ENCODE results near the gene LMX1B.

LMX1B gene

DNA sequence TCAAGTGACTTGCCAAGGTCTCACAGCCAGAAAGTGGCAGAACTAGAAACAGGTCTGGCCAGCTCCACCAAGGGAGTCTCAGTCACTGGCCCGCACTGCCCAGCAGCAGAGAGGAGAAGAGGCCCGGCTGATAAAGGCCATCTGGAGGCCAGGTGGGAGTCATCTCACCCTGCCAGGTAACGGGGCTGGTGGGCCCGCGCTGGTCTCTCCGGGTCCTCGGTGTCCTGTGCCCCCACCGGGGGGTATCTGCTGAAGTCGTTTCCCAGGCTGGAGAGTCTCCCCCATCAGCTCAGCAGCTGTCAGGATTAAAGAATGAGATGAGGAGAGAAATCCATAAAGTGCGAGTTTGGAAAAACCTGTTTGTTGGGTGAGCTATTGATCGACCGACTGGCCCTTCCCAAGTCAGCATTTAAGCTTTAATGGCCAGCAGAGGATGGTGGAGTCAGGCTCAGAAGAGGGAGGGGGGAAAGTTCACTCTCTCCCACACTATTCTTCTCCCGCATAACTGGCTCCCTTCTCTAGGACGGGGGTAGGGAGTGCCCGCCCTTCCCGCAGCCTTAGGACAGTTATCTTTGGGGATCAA, 30.3 kb downstream of the LMX1B start:
- Histone ChIP-seq H4K20me1 (ENCODE audit: control insufficient read depth, insufficient read depth, low read depth, low read length) (no peaks in the 10 kb centered on the region), H3F3A (ENCODE audit: control insufficient read depth, insufficient read depth) (no peaks in the 10 kb centered on the region), H3K27me3 (ENCODE audit: control insufficient read depth, low read length) (peaks cover 46% of the 10 kb centered on the region), H3K9me3 (ENCODE audit: control insufficient read depth, insufficient read depth, low read length) (no peaks in the 10 kb centered on the region), H3K27ac (ENCODE audit: low read depth, low read length) (no peak overlapping the region), H3K36me3 (ENCODE audit: control insufficient read depth, low read length) (no peaks in the 10 kb centered on the region), H3K9me2 (replicated peaks; ENCODE audit: control insufficient read depth, low read length) (no peaks in the 10 kb centered on the region), H3K79me2 (ENCODE audit: control insufficient read depth, low read length) (no peaks in the 10 kb centered on the region), H3K4me2 (ENCODE audit: low read length) (no peak overlapping the region), H3K4me3 (ENCODE audit: low read length) (no peak overlapping the region), H3K4me1 (ENCODE audit: control insufficient read depth, low read length) (no peaks in the 10 kb centered on the region)
- TF ChIP-seq EZH2phosphoT487 (IDR thresholded peaks at IDR 0.05; ENCODE audit: borderline replicate concordance, low read length), result no peak
- TF ChIP-seq, protein P1, sequence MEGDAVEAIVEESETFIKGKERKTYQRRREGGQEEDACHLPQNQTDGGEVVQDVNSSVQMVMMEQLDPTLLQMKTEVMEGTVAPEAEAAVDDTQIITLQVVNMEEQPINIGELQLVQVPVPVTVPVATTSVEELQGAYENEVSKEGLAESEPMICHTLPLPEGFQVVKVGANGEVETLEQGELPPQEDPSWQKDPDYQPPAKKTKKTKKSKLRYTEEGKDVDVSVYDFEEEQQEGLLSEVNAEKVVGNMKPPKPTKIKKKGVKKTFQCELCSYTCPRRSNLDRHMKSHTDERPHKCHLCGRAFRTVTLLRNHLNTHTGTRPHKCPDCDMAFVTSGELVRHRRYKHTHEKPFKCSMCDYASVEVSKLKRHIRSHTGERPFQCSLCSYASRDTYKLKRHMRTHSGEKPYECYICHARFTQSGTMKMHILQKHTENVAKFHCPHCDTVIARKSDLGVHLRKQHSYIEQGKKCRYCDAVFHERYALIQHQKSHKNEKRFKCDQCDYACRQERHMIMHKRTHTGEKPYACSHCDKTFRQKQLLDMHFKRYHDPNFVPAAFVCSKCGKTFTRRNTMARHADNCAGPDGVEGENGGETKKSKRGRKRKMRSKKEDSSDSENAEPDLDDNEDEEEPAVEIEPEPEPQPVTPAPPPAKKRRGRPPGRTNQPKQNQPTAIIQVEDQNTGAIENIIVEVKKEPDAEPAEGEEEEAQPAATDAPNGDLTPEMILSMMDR (IDR thresholded peaks at IDR 0.05; ENCODE audit: low read depth, low read length, poor library complexity, severe bottlenecking), result no peak

DNA sequence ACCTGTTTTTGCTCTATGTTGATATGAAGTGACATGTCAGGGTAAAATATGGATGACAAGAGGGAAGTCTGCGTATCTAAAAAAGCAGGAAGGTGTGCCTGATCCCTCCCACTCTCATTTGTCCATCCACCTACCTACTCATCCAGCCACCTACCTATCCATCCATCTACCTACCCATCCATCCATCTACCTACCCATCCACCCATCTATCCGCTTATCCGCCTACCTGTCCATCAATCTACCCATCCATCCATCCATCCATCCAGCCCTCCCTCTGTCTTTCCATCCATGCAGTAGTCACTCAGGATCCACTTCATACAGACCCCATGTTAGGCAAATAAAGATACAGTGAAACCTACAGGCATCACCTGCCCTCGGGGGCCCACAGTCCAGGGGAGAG, 32.4 kb downstream of the LMX1B start:
- Histone ChIP-seq H3K9me2 (replicated peaks; ENCODE audit: control insufficient read depth, low read length) (no peaks in the 10 kb centered on the region), H3K36me3 (ENCODE audit: control insufficient read depth, low read length) (no peaks in the 10 kb centered on the region), H3K27ac (ENCODE audit: low read depth, low read length) (no peak overlapping the region), H3K27me3 (ENCODE audit: control insufficient read depth, low read length) (peaks cover 50% of the 10 kb centered on the region), H3F3A (ENCODE audit: control insufficient read depth, insufficient read depth) (no peaks in the 10 kb centered on the region), H3K79me2 (ENCODE audit: control insufficient read depth, low read length) (no peaks in the 10 kb centered on the region), H3K4me1 (ENCODE audit: control insufficient read depth, low read length) (no peaks in the 10 kb centered on the region), H3K4me3 (ENCODE audit: low read length) (no peak overlapping the region), H4K20me1 (ENCODE audit: control insufficient read depth, insufficient read depth, low read depth, low read length) (no peaks in the 10 kb centered on the region), H3K4me2 (ENCODE audit: low read length) (no peak overlapping the region), H3K9me3 (ENCODE audit: control insufficient read depth, insufficient read depth, low read length) (no peaks in the 10 kb centered on the region)
- TF ChIP-seq, protein P1 (IDR thresholded peaks at IDR 0.05; ENCODE audit: low read depth, low read length, poor library complexity, severe bottlenecking), result no peak
- no peak for TF ChIP-seq EZH2phosphoT487 (IDR thresholded peaks at IDR 0.05; ENCODE audit: borderline replicate concordance, low read length)

DNA sequence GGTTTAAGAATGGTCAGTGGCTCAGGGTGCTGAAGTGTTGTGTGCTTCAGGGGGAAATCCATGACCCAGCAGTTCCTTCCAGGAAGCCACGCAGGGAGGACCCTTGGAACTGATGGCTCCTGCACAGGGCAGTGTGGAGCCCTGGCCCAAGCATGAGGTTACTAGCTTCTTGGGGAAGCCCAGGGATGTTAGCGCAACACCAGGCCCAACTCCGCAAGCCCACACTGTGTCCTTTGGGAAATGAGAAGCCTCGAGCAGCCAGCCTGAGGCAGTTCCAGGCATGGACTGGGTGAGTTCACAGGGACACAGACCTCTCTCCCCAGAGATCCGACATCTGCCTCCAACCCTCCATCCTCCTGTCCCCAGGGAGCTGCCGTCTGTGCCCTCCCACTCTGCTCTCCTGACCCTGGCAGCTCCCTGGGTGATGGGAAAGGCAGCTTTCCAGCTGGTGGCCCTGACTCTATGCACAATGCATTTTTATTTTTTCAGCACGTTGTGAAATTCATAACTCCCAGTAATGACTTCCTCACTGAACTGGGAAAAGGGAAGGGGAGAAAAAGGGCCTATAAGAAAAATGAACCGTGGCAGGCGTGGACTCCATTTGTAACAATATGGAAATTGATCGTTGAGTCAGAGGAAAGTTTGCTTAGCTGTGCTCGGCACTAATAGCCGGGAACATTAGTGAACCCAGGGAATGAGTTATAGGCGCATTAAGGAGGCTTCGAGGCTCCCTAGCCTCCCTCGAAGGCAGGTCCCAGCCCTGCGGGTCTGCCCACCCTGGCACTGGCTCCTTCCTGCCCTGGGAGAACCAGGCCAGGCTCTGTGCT, 34.1 kb downstream of the LMX1B start:
- Histone ChIP-seq H3K27ac (ENCODE audit: low read depth, low read length) (no peak overlapping the region), H3K4me3 (ENCODE audit: low read length) (no peak overlapping the region), H3K4me2 (ENCODE audit: low read length) (no peak overlapping the region), H3K4me1 (ENCODE audit: control insufficient read depth, low read length) (no peaks in the 10 kb centered on the region), H3F3A (ENCODE audit: control insufficient read depth, insufficient read depth) (no peaks in the 10 kb centered on the region), H3K9me3 (ENCODE audit: control insufficient read depth, insufficient read depth, low read length) (no peaks in the 10 kb centered on the region), H3K9me2 (replicated peaks; ENCODE audit: control insufficient read depth, low read length) (no peaks in the 10 kb centered on the region), H3K79me2 (ENCODE audit: control insufficient read depth, low read length) (no peaks in the 10 kb centered on the region), H4K20me1 (ENCODE audit: control insufficient read depth, insufficient read depth, low read depth, low read length) (no peaks in the 10 kb centered on the region; the same call in 1 of the 2 replicates), H3K36me3 (ENCODE audit: control insufficient read depth, low read length) (no peaks in the 10 kb centered on the region), H3K27me3 (ENCODE audit: control insufficient read depth, low read length) (peaks cover 53% of the 10 kb centered on the region)
- TF ChIP-seq EZH2phosphoT487 (IDR thresholded peaks at IDR 0.05; ENCODE audit: borderline replicate concordance, low read length), result no peak
- TF ChIP-seq, protein P1 (IDR thresholded peaks at IDR 0.05; ENCODE audit: low read depth, low read length, poor library complexity, severe bottlenecking), result no peak
